ENCODE measurements around the gene CD300LF. TPM values are rescaled to one million over a fixed set of nuclear protein-coding genes. Genes with fewer than 3 reads are reported as not detected.

Gene CD300LF
- total and polyA plus RNA-seq, 9 of the 15 experiments (the other 6 are each of a cell fraction or from before 2014, with no cell fraction given) = not detected

- H3K36me3 ChIP-seq (ENCODE audit: control insufficient read depth, insufficient read depth, low read length) = peaks cover 13% of the 10 kb centered on the region; the same call in 2 of the 3 replicates
- intact Hi-C loops (cut with micrococcal nuclease) (no loop called here), in situ Hi-C loops (cut with MboI) (no loop called here)
- H3K27ac ChIP-seq (ENCODE audit: extremely low read depth, low read depth, low read length) = no peak overlapping the region
- H3K9me1 ChIP-seq (ENCODE audit: control insufficient read depth, insufficient read depth, low read length) = peaks cover 6% of the 10 kb centered on the region
- peak overlapping the region; percentile 93; the same call in 1 of the 2 replicates for H3K4me3 ChIP-seq
- DNase-seq (ENCODE audit: extremely low read depth in 1 of 4, low spot score in 3 of 4) (no peak), FAIRE-seq (no peak), ATAC-seq (no peak)
- H3K9me3 ChIP-seq (replicated peaks; ENCODE audit: control insufficient read depth, insufficient read depth, low read depth, low read length) = no peaks in the 10 kb centered on the region
- no TSS peak for BruUV-seq (replicated peaks)
- peak overlapping the region; percentile 74 for H3K4me2 ChIP-seq (ENCODE audit: insufficient read depth, low read length)
- ChIA-PET CTCF (ENCODE audit: low intra/inter-chr PET ratio) (no interaction called here), POLR2A (interaction anchor here (0.6 to 3.6 kb wide), 7 partner anchors 10 to 122 kb away, joined by 3 to 22 read pairs (median 3); partner anchors contain the start of gene FDXR)
- no peaks in the 10 kb centered on the region for H3K27me3 ChIP-seq (ENCODE audit: control insufficient read depth in 2 of 2, insufficient read depth in 2 of 2, low read length in 2 of 2)
- peaks cover 14% of the 10 kb centered on the region; the same call in 1 of the 2 replicates for H4K20me1 ChIP-seq (replicated peaks; ENCODE audit: control insufficient read depth, insufficient read depth, low read length)
- H3K79me2 ChIP-seq (ENCODE audit: control insufficient read depth, insufficient read depth, low read length) = peaks cover 61% of the 10 kb centered on the region
- TF ChIP-seq PRPF4 (IDR thresholded peaks at IDR 0.05; ENCODE audit: insufficient read depth, low read depth, low read length, poor library complexity, severe bottlenecking) (no peak), WHSC1 (IDR thresholded peaks at IDR 0.05; ENCODE audit: low read length) (peak; percentile 7)
- H3K9ac ChIP-seq (ENCODE audit: insufficient read depth in 1 of 2, low read depth in 2 of 2, low read length in 2 of 2) = peak overlapping the region; percentile 82 to 97; a peak in 2 of 4 replicates
- H2AFZ ChIP-seq (ENCODE audit: low read depth, low read length) = no peak overlapping the region
- peaks cover 47 to 70% of the 10 kb centered on the region in 2 experiments for H3K4me1 ChIP-seq (replicated peaks in 1 of 2; ENCODE audit: control insufficient read depth in 2 of 2, insufficient read depth in 2 of 2, low read length in 2 of 2)
- 76% methylated on average over 11 of the region's 13 CpGs for WGBS (ENCODE audit: insufficient coverage, low coverage, missing lambda C conversion rate)
Observed at GRCh38 chr17:74750327-74751069, 37.8 kb upstream of the CD300LF start.

- in situ Hi-C loops (cut with MboI) = no loop called here
Observed at GRCh38 chr17:74750039-74750326, 37.3 kb upstream of the CD300LF start.

More at GRCh38 chr17:74750039-74750326, 37.3 kb upstream of the CD300LF start:
- peak overlapping the region; percentile 74 for H3K4me2 ChIP-seq (ENCODE audit: insufficient read depth, low read length)
- CTCF ChIA-PET (ENCODE audit: low intra/inter-chr PET ratio) = no interaction called here
- no peak overlapping the region for H2AFZ ChIP-seq (ENCODE audit: low read depth, low read length)
- no peaks in the 10 kb centered on the region for H3K27me3 ChIP-seq (ENCODE audit: control insufficient read depth in 2 of 2, insufficient read depth in 2 of 2, low read length in 2 of 2)
- H3K27ac ChIP-seq (ENCODE audit: extremely low read depth, low read depth, low read length) = no peak overlapping the region
- intact Hi-C loops (cut with micrococcal nuclease) = no loop called here
- FAIRE-seq (no peak), DNase-seq (ENCODE audit: extremely low read depth in 1 of 4, low spot score in 3 of 4) (no peak), ATAC-seq (no peak)
- no peaks in the 10 kb centered on the region for H3K9me3 ChIP-seq (replicated peaks; ENCODE audit: control insufficient read depth, insufficient read depth, low read depth, low read length)
- 70% methylated on average over 6 of the region's 6 CpGs for WGBS (ENCODE audit: insufficient coverage, low coverage, missing lambda C conversion rate)
- no TSS peak for BruUV-seq (replicated peaks)
- peaks cover 56% of the 10 kb centered on the region for H3K79me2 ChIP-seq (ENCODE audit: control insufficient read depth, insufficient read depth, low read length)
- POLR2A ChIA-PET = interaction anchor here (0.6 to 3.6 kb wide), 8 partner anchors 10 to 1322 kb away, joined by 3 to 22 read pairs (median 4); partner anchors contain the start of gene FDXR
- peak overlapping the region; percentile 82 to 97; a peak in 3 of 4 replicates for H3K9ac ChIP-seq (ENCODE audit: insufficient read depth in 1 of 2, low read depth in 2 of 2, low read length in 2 of 2)
- peaks cover 9% of the 10 kb centered on the region; the same call in 1 of the 2 replicates for H4K20me1 ChIP-seq (replicated peaks; ENCODE audit: control insufficient read depth, insufficient read depth, low read length)
- TF ChIP-seq WHSC1 (IDR thresholded peaks at IDR 0.05; ENCODE audit: low read length) = peak; percentile 9
- no peak for TF ChIP-seq ZNF75A (CRISPR knock-in tag; IDR thresholded peaks at IDR 0.05)
- no peak for TF ChIP-seq EP300 (IDR thresholded peaks at IDR 0.05; ENCODE audit: low read length)
- H3K9me1 ChIP-seq (ENCODE audit: control insufficient read depth, insufficient read depth, low read length) = peaks cover under 1% of the 10 kb centered on the region
- H3K36me3 ChIP-seq (ENCODE audit: control insufficient read depth, insufficient read depth, low read length) = peaks cover 13% of the 10 kb centered on the region; the same call in 2 of the 3 replicates
- H3K4me3 ChIP-seq = peak overlapping the region; percentile 93
- H3K4me1 ChIP-seq (replicated peaks in 1 of 2; ENCODE audit: control insufficient read depth in 2 of 2, insufficient read depth in 2 of 2, low read length in 2 of 2) = peaks cover 43 to 69% of the 10 kb centered on the region in 2 experiments

All from K562 (cell line).